ENCODE data around the gene MGRN1.

MGRN1 gene

GRCh38 chr16:4677390-4677789 is 52.8 kb downstream of the MGRN1 start:
- no peak for DNase-seq

GRCh38 chr16:4677994-4678393 is 53.4 kb downstream of the MGRN1 start:
- no peak for DNase-seq

- DNase-seq: no peak
Observed at GRCh38 chr16:4678596-4678995, 54.0 kb downstream of the MGRN1 start.

- DNase-seq: no peak
Observed at GRCh38 chr16:4679156-4679849, 54.7 kb downstream of the MGRN1 start.

- peak; percentile 31 for DNase-seq
Observed at GRCh38 chr16:4679850-4680636, 55.4 kb downstream of the MGRN1 start.

GRCh38 chr16:4680673-4681470 is 56.2 kb downstream of the MGRN1 start:
- DNase-seq: no peak

GRCh38 chr16:4681471-4682083 is 57.0 kb downstream of the MGRN1 start:
- DNase-seq: no peak

- no peak for DNase-seq
Observed at GRCh38 chr16:4682084-4682591, 57.5 kb downstream of the MGRN1 start.

GRCh38 chr16:4682616-4683254 is 58.1 kb downstream of the MGRN1 start:
- DNase-seq: no peak

GRCh38 chr16:4683255-4684057 is 58.8 kb downstream of the MGRN1 start:
- no peak for DNase-seq

GRCh38 chr16:4684058-4684715 is 59.6 kb downstream of the MGRN1 start:
- DNase-seq: no peak

GRCh38 chr16:4684763-4685162 is 60.1 kb downstream of the MGRN1 start:
- no peak for DNase-seq

GRCh38 chr16:4685292-4685691 is 60.7 kb downstream of the MGRN1 start:
- no peak for DNase-seq

GRCh38 chr16:4685776-4686496 is 61.3 kb downstream of the MGRN1 start:
- DNase-seq: no peak

GRCh38 chr16:4686497-4687210 is 62.0 kb downstream of the MGRN1 start:
- no peak for DNase-seq

GRCh38 chr16:4687416-4687815 is 62.8 kb downstream of the MGRN1 start:
- DNase-seq: no peak

GRCh38 chr16:4687946-4688673 is 63.5 kb downstream of the MGRN1 start:
- DNase-seq: no peak

GRCh38 chr16:4688674-4689045 is 64.0 kb downstream of the MGRN1 start:
- no peak for DNase-seq

GRCh38 chr16:4689091-4689671 is 64.6 kb downstream of the MGRN1 start:
- no peak for DNase-seq
